GM12801 (cell line): ENCODE results near the gene FRAT2.

Experiments used
- CTCF ChIP-seq: IDR thresholded peaks from one replicate; pipeline ENCODE4 v1.5.1; 2011; ENCODE audit warnings: control low read depth; ENCODE audit not compliant: insufficient read length; ENCODE audit errors: extremely low read depth

The FRAT2 gene

GRCh38 chr10:97307866-97308780 is 26.4 kb downstream of the FRAT2 start:
- TF ChIP-seq CTCF, result no peak

GRCh38 chr10:97307441-97307840 is 27.1 kb downstream of the FRAT2 start:
- no peak for TF ChIP-seq CTCF

DNA sequence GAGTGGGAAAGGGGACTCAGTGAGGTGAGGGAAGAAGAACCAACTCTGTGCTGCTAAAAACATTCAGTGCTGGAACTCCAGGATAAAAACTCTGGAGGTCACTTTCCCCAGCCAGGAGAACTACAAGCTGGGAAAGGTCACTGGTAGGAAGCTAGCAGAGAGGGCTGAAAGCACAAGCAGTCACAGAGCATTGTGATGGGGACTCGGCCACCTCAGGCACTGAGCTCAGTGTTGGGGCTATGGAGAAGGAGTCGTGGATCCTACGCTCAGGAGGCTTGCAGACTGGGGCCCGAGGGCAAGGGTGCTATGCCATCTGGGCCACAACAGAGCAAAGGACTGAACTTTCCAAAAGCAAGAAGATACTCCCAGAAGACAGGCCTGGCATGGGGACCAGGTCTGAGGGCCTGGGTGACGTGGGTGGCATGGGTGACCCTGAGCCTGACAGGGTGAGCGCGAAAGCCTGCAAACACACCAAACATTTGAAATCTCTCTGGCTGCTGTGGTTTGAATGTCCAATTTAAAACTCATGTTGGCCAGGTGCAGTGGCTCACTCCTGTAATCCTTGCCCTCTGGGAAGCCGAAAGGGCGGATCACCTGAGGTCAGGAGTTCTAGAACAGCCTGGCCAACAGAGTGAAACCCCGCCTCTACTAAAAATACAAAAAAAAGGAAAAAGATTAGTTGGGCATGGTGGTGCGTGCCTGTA is 32.3 kb downstream of the FRAT2 start:
- TF ChIP-seq CTCF, result no peak

DNA sequence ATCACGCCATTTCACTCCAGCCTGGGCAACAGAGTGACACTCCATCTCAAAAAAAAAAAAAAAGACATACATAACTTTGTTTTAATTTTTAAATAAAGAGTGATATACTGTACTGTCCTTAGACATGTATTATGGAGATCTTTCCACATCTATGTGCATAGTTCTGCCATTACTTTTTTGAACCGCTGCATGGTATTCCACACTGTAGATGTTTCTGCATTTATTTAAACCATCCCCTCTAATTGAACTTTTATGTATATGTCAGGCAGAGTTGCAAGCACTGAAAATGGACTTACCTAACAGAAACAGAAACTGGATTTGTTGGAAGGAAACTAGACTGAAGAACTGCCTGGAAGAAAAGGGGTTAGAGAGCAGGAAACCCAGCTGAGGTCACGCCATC is 33.5 kb downstream of the FRAT2 start:
- TF ChIP-seq CTCF, result no peak

GRCh38 chr10:97298223-97298571 is 36.3 kb downstream of the FRAT2 start:
- TF ChIP-seq CTCF, result no peak

GRCh38 chr10:97297556-97298222 is 36.8 kb downstream of the FRAT2 start:
- TF ChIP-seq CTCF, result no peak

DNA sequence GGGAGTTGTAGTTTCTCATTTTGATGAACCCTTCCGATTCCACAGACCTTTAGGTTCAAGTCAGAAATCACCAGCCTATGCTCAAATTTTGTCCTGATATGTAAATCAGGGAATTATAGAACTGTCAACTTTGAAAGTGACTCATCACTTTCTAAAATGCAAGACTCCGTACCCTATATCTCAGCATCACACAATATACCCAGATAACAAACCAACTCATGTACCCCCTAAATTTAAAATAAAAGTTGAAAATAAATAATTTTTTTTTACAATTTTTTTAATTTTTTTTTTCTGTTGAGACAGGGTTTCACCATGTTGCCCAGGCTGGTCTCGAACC is 41.7 kb downstream of the FRAT2 start:
- TF ChIP-seq CTCF, result no peak
